Central memory CD4-positive, alpha-beta T cell (primary cell): ENCODE data around the gene PARM1.

ENCODE experiments used
- DNase-seq: peaks from one replicate; pipeline ENCODE4 v3.0.0; 2022

The PARM1 gene

DNA sequence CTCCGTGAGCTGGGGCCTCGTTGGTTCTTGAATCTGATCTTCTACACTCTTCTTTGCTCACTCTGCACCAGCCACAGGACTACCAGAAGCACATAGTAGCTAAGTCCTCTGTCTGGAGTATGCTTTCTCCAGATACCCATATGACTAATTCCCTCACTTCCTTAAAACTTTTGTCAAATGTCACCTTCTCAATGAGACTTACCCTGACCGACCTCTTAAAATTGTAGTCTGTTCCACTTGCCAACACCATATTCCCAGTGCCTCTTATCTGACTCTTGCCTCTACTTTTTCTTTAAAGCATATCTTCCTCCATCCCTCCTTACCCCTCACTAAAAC, 10.0 kb downstream of the PARM1 start:
- no peak for DNase-seq

DNA sequence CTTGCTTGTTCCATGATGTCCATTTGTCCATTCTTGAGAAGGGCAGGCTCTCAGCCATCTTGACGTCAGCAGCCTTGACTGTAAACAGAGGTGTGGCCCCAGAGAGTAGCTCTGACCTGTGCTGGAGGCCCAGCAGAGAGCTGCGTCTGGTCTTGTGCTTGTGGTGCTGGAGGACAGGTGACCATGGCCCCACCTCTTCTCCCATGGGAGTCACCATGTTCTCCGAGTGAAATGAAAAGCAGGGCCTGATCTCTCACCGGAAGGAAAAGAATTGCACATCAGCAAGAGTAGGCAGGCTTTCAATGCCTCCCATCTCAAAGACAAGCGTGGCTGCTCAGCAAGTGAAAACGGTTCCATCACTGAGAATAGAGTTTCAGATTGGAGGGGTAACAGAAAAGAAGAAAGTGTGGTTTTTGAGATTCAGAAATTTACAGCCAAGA, 11.5 kb downstream of the PARM1 start:
- DNase-seq = no peak

DNA sequence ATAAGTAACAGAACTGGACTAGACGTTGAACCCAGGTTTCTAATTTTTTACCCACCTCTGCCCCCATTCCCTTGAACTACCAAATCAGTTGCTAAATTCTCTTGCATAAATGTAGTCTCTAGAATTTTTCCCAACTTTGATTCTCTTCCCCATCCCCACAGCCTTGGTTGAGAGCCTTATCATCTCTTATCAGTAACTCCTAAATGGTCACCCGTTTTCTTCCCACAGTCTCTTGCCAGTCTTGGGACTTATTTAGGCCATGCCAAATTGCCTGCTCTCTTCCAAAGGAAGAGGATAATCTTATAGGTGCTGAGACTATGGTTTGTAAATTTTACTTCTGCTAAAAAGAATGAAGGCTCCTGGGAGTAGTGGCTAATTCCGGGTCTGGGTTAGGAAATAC, 13.3 kb downstream of the PARM1 start:
- DNase-seq = no peak

DNA sequence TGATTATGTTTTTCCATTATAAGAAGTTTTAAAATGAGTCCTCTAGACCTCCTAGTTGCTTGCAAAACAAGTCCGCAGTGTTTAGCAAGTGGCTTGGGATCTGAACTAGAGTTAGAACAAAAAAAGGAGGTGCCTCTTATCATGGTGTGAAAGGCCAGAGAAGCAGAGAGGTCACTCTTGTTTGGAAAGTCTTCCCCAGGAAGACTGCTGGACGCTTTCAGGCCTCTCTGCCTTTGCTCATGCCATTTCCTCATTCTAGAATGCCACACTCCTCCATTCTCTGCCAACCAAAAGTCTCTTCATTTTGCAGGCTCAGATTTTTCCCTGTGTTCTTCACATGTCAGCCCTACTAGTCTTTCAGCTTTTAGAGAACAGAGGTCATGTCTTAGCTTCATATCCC, 14.9 kb downstream of the PARM1 start:
- no peak for DNase-seq

DNA sequence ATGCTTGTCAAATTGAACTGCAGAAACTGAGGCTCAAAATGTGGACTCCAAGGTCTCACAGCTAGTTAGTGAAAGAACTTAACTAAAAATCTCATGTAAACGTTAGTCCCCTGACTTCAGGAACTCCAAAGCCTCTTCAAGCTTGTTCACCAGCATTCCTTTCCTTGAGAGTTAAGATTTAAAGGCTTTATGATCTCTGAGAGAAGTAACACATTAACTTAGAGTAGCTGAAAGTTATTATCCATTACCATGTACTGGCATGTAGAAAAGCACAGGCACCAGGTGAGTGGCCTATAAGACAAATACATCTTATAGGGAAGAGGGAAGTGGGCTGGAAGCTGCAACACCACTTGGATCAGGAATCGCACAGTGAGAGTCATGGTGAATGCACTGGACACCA, 15.3 kb downstream of the PARM1 start:
- no peak for DNase-seq

DNA sequence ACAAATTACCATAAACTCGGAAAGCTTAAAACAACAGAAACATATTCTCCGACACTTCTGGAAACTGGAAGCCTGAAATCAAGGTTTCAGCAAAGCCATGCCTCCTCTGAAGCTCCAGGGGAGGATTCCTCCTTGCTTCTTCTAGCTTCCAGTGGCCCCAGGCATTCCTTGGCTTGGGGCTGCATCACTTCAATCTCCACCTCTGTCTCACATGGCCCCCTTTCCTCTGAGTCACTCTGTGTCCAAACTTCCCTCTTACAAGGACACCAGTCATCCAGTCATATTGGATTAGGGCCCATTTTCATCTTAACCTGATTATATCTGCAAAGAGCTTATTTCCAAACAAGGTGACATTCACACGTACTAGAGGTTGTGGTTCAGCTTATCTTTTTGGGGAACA, 17.3 kb downstream of the PARM1 start:
- no peak for DNase-seq

DNA sequence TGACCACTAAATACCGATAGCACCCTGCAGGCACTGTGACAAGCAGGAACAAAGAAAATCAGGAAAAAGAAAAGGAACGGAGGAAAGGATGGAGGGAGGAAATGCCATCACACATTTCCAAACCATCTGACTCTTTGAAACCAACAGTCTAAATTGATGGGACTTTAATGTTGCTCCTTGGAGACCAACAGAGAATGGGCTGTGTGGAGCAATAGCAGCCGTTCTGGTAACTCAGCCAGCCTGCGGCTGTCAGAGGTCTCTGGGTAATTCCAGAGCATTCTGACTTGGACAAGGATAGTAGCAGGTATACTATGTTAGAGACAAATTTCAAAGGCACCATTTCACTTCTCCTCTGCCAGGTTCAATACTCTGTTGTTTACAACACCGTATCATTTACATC, 18.0 kb downstream of the PARM1 start:
- DNase-seq = no peak

DNA sequence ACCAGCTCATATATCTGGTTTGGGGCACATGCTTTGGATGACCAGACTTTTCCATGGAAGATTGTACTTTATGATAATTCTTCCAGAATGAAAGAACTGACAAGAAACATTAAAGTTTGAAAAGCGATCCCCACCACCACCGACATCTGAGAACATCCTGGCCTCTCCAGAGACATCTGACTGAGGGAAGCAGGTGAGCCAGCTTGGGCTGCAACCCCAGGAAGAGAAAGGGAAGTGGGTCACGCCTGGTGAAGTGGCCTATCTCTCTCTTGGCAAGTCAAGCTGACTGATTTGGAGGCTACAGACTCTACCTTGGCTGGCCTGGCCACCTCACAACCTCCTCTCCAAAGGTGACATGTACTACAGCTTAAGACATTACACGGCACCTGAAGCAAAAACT, 20.7 kb downstream of the PARM1 start:
- no peak for DNase-seq

DNA sequence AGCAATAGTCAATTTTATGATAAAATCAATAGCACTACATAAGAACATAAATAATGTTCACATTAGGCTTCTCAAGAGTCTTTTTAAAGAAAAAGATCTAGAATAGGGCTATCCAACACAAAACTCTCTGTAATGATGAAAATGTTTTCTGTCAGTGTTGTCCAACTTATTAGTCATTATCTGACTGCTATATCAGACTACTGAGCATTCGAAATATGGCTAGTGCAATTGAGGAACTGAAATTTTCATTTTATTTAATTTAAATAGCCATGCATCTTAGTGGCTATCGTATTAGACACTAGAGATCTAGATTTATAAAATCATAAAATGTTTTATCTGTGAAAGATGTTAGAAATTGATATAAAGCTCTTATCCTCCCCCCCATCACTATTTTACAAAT, 26.0 kb downstream of the PARM1 start:
- no peak for DNase-seq

DNA sequence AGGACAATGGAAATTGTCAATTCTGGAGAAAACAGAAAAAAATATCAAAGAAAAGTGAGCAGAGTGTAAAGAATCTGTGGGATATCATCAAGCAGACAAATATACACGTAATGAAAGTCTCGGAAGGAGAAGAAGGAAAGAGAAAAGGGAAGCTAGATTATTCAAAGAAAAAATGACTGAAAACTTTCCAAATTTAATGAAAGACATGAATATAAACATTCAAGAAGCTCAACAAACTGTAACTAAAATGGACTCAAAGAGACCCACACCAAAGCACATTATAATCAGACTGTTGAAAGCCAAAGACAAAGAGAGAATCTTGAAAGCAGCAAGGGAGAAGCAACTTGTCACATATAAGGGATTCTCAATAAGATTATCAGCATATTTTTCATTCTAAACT, 28.3 kb downstream of the PARM1 start:
- no peak for DNase-seq

DNA sequence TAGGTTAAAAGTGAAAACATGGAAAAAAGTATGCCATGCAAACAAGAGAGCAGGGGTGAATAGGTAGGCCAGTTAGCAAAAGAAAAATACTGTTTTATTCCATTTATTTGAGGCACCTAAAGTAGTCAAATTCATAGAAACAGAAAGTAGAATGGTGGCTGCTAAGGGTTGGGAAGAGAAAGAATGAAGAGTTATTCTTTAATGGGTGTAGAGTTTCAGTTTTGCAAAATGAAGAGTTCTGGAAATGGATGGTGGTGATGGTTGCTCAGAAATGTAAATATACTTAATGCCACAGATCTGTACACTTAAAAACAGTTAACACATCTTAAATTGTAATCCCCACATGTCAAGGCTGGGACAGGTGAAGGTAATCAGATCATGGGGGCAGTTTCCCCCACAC, 29.7 kb downstream of the PARM1 start:
- no peak for DNase-seq

DNA sequence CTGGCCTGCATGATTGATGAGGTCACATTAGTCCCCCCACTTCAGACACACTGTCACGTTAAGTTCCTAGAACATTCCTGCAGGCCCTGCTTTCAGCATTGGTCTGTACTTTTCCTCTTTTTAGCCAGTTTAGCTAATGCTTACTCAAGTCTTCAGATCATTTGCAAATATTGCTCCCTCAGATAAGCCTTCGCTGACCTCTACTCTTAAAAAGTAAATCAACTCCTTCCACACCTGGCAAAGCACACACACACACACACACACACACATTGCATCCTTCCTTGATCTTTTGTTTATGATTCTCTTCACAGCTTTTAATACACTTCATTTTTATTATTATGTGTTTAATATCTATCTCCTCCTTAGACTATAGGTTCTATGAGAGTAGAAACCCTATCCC, 31.4 kb downstream of the PARM1 start:
- no peak for DNase-seq

DNA sequence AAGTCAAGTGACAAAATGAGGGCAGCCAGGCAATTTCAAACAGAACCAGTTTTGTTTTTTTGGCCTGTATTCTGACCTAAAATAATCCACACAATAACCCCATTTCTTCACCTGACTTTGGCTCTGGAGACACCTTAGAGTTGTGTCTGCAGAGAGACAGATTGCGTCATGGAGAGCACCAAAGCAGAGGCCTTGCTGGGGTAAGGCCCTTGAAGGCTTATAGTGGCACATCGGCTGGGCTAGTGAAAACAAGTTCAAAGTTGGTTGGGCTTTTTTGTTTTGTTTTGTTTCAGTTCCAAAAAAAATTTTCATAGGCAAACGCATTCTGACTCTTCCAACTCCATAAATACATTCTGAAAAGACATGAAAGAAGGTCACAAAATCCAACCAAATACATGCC, 34.4 kb downstream of the PARM1 start:
- DNase-seq = no peak

DNA sequence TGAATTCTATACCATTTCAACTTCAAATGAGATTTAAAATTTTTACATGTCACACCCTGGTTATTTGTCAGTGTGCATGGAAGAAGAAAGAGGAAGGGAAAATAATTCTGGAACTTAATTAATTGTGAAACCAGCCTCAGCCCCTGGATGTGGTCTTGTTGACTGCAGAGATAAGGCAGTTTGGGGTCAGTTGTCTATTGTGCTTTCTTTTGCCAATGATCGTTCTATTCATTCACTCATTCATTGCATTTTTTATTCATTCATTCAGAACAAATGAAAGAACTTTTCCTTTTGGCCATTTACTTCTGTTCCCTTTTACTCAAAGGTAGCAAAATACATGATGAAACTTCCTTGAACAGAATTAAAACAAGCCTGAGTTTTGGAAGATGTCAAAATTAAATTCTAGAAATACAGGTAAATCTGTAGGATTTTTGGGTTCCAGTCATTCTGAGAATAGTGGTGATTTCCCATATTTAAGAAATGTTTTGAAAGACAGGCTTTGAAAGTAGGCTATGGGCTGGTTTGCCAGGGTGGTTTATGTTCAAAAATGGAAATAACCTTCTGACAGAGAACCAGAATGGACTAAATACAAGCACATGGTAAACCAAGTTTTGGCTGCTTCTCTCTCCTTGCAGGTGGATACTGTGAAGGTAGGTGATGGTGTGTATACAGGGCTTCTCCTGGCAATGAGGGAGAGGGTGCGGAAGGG, 35.7 kb downstream of the PARM1 start:
- no peak for DNase-seq

DNA sequence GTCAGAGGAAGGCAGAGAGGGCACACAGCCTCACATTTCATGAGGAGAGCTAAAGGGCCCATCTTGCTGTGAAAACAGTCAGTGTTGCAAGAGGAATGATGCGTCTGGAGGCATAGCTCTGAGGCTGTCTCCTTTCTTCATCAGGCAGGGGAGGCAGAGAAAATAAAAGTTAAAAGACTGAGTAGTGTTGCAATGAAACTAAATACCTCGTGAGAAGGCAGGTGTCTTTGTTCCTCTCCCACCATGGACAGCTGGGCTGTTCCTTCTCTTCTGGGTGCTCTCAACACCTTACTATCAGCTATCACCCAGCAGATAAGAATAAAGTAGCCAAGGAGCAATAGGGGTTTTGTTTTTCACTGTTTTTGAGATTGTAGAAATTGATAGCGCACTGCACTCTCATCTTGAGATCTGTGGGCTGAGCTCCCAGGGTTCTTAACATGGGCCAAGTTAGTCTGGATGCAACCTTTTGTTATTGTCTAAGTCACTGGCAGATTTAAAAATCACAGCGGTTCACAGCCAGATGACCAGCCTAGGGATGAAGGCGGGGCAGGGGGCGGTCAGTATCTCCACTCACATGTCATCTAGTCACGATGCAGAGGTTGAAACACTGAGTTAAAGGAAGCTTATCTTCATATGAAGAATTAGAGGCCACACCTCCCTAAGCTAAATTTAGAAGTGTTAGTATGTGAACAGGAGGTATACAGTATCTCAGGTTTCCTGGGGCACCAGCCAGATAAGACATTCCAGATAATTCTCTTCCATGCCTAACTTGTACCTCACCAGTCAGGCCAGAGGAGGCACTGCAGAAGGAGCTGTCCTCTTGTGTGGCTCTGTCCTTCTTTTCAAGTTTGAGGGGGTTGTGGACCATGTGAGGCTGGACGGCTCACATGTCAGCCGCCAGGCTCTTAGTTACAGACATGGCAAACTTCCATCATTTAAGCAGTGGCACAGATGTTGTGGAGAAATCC, 36.9 kb downstream of the PARM1 start:
- no peak for DNase-seq

DNA sequence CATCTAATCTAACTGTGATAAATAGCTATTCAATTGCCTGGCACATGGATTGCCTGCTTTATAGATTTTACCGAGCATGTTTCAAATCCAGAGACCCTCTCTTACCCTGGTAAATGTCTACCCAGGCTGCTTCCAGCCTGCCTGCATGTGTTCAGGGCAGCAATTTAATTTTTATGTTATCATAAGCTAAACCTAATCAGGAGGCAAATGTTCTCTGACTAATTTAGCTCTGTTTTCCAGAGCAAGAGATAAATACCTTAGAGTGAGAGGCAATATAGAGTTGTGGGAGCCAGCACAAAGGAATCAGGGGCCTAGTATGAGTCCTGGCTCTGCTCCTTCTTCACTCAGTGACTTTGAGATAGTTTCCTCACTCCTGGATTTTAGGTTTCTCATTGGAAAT, 37.7 kb downstream of the PARM1 start:
- no peak for DNase-seq

DNA sequence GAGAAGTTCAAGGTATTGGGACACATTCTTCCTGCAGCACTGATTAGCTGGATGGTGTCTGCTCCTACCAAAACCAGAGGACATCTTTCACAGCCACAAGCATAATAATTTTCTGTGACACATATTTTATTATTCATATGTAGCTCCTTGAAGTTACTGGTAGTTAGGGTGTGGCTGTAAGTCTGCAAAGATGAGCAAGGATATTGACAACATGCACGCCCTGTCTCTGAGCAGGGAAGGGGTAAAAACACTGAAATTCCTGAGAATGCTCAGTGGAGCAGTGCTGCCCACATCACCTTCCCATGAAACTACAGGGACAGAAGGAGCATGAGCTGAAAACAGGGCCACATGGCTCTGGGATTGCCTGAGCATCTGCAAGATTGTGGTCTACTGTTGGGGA, 38.9 kb downstream of the PARM1 start:
- DNase-seq = no peak

DNA sequence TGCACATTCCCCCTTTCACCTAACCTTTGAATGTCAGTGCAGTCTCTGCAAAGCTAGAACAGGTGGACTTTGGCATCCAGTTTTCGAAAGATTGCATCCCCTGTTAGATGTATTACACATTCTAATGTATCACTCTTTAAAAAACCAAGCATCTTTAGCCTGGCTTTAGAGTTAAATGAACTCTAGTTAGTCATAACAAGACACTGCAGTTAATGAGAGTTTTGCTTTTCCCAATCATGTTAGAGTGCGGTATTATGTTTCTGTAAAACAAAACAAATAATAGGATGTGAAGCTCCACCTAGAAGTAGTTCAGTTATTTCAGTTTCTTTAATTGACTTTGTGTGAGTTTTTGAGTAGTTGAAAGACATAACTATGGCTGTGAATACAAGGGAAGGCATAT, 42.2 kb downstream of the PARM1 start:
- DNase-seq = no peak

DNA sequence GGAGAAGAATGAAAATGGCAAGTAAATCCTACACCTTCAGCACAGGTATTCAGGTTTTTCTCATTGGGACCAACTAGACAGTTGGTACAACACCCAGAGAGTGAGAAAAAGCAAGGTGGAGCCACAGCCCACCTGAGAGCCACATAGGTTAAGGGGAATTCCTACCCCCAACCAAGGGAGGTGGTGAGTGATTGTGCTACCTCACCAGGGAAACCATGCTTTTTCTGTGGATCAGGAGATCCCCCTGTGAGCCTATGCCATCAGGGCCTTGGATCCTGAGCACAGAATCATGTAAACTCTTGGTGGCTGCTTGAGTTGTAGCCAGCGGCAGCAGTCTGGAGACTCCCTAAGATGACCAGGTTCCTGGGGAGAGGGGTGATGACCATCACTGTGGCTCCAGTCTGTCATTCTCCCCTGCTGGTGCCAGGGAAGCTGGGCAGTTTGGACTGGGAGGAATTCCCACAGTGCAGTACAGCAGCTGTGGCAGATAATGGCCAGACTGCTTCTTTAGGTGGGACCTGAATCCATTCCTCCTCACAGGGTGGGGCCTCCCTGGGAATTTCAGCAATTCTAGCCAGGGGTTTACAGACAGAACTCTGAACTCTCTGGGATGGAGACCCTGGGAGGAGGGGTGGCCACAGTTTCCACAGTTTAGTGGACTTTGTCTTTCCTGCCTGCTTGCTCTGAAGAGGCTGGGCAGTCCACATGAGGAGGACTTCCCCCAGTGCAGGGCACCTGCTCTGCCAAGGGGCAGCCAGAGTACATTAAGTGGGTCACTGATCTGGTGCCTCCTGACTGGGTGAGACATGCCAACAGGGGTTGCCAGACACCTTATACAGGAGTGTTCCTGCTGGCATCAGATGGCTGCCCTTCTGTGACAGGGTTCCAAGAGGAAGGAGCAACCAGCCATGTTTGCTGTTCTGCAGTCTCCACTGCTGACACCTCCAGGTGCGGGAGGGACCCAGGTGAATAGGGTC, 43.2 kb downstream of the PARM1 start:
- no peak for DNase-seq

DNA sequence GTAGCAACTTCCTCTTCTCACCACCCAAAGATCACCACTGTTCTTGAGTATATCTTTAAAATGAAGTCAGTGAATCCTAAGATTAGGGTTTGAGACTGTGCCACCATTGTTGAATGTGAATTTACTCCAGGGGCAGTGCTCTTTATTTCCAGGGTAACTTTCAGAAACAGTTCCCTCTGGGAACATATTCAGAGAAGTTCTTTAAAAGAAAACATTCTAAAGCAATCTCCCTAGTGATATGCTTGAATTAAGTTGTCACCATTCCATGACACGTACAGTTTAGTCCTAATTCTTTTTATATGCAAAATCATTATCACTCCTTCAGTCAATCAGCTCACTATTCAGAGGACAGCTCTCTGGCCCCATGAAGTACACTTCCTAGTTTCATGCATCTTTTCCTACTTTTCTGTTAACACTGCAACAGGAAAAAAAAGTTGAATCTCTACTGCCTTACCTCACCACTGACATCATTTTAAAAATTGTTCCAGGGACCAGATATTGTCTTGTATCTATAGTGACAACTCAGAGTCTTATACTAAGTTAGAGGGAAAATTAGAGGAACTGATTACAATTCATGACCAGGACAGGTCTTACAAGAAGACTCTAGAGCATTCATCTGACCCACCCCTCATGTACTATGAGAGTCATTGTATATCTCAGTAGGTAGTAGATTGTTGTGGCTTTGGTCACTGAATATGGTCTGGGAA, 49.8 kb downstream of the PARM1 start:
- DNase-seq = no peak

DNA sequence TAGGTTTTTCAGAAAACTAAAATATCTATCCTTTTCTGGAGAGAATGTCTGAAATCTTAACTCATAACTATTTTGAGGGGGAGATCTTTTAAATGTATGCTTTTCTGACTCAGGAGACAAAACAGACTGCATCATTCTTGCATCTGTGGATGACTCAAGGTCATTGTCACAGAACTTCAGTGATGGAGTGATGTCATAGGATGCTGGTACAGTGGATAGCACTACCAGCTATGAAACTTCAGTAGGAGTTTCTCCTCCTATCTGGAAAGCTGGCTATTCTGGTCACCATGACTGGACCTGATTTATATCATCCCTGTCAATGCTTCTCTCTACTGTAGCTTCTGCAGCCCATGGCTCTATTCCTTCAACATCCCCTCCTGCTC, 50.3 kb downstream of the PARM1 start:
- DNase-seq = no peak

DNA sequence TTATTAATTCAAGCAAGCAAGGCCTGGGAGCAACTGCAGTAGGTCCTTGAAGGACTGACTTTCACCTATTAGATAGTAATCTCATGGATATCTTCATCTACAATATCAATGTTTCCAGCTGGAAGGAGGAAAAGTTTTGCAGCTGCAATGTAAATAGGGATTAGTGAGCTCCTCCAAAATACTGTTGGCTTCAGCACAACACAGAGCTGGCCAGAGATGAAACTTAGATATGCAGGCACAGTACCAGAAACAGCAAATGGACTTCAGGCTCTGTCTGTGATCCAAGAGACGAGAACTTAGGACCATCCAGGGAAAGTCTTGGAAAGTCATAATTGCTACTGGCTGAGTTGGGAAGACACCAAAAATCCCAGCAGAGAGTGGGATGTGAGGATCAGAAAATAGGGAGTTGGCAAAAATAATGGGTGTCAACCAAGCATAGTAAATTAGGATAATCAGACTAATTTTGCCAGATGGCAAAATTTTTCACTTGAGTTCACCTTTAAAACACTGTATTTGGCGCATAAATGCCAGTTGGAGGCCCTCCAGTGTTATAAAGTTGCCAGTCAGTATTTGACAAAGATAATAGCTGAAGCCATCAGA, 57.5 kb downstream of the PARM1 start:
- no peak for DNase-seq
